ENCODE results near the gene TST. TPM values are rescaled to one million over a fixed set of nuclear protein-coding genes. Genes with fewer than 3 reads are reported as not detected.
A peak's percentile ranks its signal among the peaks of the same experiment; 100 is the strongest.

Gene TST
- total RNA-seq, 1 donor from 2014 or later: 20.9 TPM

DNA sequence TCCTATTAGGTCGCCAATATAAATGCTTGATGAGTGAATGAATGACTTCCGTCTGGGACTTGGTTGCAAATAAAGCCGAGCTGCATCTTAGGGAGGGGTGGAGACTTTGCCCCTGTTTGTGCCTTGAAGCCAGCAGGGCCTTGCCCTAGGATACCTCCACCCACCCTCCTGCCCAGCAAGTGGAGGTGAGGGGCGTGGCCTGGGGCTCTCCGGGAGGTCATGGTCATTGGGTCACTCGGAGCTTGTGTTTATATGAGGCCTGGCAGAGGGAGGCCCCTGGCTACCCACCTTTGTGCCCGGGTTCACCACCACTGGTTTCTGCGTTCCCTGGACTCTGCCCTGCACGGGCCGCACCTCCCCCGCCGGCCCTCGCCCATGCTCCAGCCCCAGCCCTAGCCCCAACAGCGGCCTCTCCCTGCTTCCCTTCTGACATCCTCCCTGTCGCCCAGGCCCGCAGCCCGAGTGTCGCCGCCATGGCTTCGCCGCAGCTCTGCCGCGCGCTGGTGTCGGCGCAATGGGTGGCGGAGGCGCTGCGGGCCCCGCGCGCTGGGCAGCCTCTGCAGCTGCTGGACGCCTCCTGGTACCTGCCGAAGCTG lies 4.6 kb upstream of the TST start:
- Histone ChIP-seq H3K27me3 (ENCODE audit: control insufficient read depth in 3 of 3, insufficient read depth in 3 of 3, low read length in 3 of 3) (no peaks in the 10 kb centered on the region), H3K9ac (ENCODE audit: low read depth in 1 of 3, low read length in 3 of 3) (no peak overlapping the region), H3K36me3 (ENCODE audit: control insufficient read depth in 3 of 3, insufficient read depth in 3 of 3, low read length in 3 of 3) (peaks cover 26 to 35% (median 32%) of the 10 kb centered on the region in 3 donors), H3K4me3 (ENCODE audit: low read length in 3 of 3) (no peak overlapping the region), H3K9me3 (ENCODE audit: control insufficient read depth in 3 of 3, low read length in 3 of 3) (no peaks in the 10 kb centered on the region), H3K27ac (ENCODE audit: low read depth, low read length) (no peak overlapping the region), H3K4me1 (ENCODE audit: control insufficient read depth in 3 of 3, insufficient read depth in 3 of 3, low read length in 3 of 3) (peaks cover 13 to 32% (median 26%) of the 10 kb centered on the region in 3 donors)

DNA sequence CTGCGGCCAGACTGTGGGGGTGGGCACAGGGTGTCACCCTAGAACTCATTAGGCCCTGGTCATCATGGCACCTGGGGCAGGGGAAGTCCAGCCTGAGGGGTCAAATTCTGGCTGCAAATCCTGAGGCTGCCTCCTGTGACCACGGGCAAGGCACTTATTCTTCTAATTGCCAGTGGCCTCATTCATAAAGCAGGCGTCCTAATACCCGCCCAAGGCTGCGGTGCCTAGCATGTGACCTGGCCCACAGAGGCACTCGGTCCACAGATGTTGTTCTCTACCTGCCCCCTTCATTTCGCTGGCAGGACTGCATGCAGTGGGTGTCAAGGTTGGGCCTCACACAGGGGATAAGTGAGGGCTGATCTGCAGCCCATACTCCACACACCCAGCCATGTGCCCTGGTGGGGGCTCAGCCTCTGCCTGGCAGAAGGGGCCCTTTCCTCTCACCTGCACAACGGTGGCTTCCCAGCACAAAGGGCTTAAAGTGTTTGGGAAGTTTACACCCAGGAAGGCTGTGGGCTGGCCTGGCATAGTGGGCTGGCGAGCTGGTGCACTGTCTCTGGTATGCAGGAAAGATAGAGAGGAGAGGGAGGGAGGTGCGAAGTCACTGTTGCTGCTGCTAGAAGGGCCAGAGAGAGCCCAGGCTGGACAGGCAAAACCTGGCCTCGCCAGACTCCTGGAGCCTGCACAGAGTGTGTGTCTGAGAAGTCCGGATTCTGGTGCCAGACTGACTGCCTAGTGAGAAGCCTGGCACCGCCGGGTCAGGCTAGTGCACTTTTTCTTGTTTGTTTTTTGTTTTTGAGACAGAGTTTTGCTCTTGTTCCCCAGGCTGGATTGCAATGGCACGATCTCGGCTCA lies 3.5 kb upstream of the TST start:
- Histone ChIP-seq H3K36me3 (ENCODE audit: control insufficient read depth in 3 of 3, insufficient read depth in 3 of 3, low read length in 3 of 3) (peaks cover 25 to 33% (median 26%) of the 10 kb centered on the region in 3 donors), H3K4me3 (ENCODE audit: low read length in 3 of 3) (no peak overlapping the region), H3K9me3 (ENCODE audit: control insufficient read depth in 3 of 3, low read length in 3 of 3) (no peaks in the 10 kb centered on the region), H3K4me1 (ENCODE audit: control insufficient read depth in 3 of 3, insufficient read depth in 3 of 3, low read length in 3 of 3) (peaks cover 22 to 43% (median 37%) of the 10 kb centered on the region in 3 donors), H3K27ac (ENCODE audit: low read depth, low read length) (no peak overlapping the region), H3K9ac (ENCODE audit: low read depth in 1 of 3, low read length in 3 of 3) (peak overlapping the region in 1 of 3 donors; percentile 50), H3K27me3 (ENCODE audit: control insufficient read depth in 3 of 3, insufficient read depth in 3 of 3, low read length in 3 of 3) (no peaks in the 10 kb centered on the region)

DNA sequence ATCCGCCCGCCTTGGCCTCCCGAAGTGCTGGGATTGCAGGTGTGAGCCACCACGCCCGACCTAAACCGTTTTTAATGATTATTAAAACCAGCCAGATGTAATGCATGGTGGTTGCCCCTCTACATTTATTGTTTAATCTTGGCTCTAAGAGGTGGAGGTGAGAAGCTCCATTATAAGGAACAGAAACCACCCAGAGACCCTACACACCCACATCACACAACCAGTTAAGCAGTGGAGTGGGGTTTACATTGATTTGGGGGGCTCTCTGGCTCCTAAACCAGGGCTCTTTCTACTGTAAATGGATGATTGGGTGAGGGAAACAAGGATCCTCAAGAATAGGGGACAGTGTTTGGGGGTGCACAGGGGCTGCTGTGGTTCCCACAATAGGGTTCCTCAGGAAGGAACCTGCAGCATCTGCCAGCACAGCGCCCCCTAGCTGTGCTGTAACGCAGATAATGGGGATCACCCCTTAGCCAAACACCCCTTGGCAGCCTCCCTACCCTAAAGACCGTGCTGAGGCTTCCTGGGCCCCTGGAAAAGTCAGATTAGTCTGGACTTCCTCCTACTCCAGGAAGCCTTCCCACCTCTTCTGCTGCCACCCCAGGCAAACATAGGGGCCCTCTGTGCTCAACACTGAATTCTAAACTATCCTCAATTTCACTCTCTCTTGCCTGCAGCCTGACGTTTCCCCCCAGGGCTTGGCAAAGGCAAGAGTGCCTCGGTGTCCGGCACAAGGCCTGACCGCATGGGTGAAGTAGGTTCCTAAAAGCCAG lies 2.6 kb upstream of the TST start:
- H3K36me3 ChIP-seq (ENCODE audit: control insufficient read depth in 3 of 3, insufficient read depth in 3 of 3, low read length in 3 of 3): peaks cover 19 to 32% (median 23%) of the 10 kb centered on the region in 3 donors
- H3K9me3 ChIP-seq (ENCODE audit: control insufficient read depth in 3 of 3, low read length in 3 of 3): no peaks in the 10 kb centered on the region
- H3K9ac ChIP-seq (ENCODE audit: low read depth in 1 of 3, low read length in 3 of 3): peak overlapping the region in 1 of 3 donors; percentile 50
- H3K27ac ChIP-seq (ENCODE audit: low read depth, low read length): no peak overlapping the region
- no peaks in the 10 kb centered on the region for H3K27me3 ChIP-seq (ENCODE audit: control insufficient read depth in 3 of 3, insufficient read depth in 3 of 3, low read length in 3 of 3)
- H3K4me3 ChIP-seq (ENCODE audit: low read length in 3 of 3): no peak overlapping the region
- peaks cover 22 to 51% (median 45%) of the 10 kb centered on the region in 3 donors for H3K4me1 ChIP-seq (ENCODE audit: control insufficient read depth in 3 of 3, insufficient read depth in 3 of 3, low read length in 3 of 3)

GRCh38 chr22:37021041-37021440 lies 1.8 kb upstream of the TST start:
- Histone ChIP-seq H3K27ac (ENCODE audit: low read depth, low read length) (no peak overlapping the region), H3K9ac (ENCODE audit: low read depth in 1 of 3, low read length in 3 of 3) (no peak overlapping the region), H3K4me3 (ENCODE audit: low read length in 3 of 3) (no peak overlapping the region), H3K36me3 (ENCODE audit: control insufficient read depth in 3 of 3, insufficient read depth in 3 of 3, low read length in 3 of 3) (peaks cover 12 to 30% (median 18%) of the 10 kb centered on the region in 3 donors), H3K27me3 (ENCODE audit: control insufficient read depth in 3 of 3, insufficient read depth in 3 of 3, low read length in 3 of 3) (no peaks in the 10 kb centered on the region), H3K4me1 (ENCODE audit: control insufficient read depth in 3 of 3, insufficient read depth in 3 of 3, low read length in 3 of 3) (peaks cover 24 to 58% (median 50%) of the 10 kb centered on the region in 3 donors), H3K9me3 (ENCODE audit: control insufficient read depth in 3 of 3, low read length in 3 of 3) (no peaks in the 10 kb centered on the region)

DNA sequence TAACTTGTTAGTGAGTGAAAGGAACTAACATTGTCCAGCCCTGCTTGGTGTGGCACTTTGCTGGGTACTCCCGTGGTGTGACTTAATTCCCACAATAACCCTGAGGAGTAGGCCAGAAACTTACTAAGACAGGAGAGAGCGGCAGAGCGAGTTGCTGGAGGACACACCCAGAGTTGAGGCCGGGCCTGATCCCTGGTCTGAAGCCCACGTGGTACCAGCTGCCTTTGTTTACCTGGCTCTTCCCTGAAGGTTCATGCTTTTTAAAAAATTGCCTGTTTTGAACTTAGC lies 889 bp upstream of the TST start:
- Histone ChIP-seq H3K27me3 (ENCODE audit: control insufficient read depth in 3 of 3, insufficient read depth in 3 of 3, low read length in 3 of 3) (no peaks in the 10 kb centered on the region), H3K27ac (ENCODE audit: low read depth, low read length) (peak overlapping the region; percentile 91), H3K9ac (ENCODE audit: low read depth in 1 of 3, low read length in 3 of 3) (peak overlapping the region; percentile 77 to 89 (median 88)), H3K9me3 (ENCODE audit: control insufficient read depth in 3 of 3, low read length in 3 of 3) (no peaks in the 10 kb centered on the region), H3K36me3 (ENCODE audit: control insufficient read depth in 3 of 3, insufficient read depth in 3 of 3, low read length in 3 of 3) (peaks cover 4 to 20% (median 13%) of the 10 kb centered on the region in 3 donors), H3K4me3 (ENCODE audit: low read length in 3 of 3) (peak overlapping the region; percentile 77 to 87 (median 86)), H3K4me1 (ENCODE audit: control insufficient read depth in 3 of 3, insufficient read depth in 3 of 3, low read length in 3 of 3) (peaks cover 24 to 55% (median 53%) of the 10 kb centered on the region in 3 donors)

DNA sequence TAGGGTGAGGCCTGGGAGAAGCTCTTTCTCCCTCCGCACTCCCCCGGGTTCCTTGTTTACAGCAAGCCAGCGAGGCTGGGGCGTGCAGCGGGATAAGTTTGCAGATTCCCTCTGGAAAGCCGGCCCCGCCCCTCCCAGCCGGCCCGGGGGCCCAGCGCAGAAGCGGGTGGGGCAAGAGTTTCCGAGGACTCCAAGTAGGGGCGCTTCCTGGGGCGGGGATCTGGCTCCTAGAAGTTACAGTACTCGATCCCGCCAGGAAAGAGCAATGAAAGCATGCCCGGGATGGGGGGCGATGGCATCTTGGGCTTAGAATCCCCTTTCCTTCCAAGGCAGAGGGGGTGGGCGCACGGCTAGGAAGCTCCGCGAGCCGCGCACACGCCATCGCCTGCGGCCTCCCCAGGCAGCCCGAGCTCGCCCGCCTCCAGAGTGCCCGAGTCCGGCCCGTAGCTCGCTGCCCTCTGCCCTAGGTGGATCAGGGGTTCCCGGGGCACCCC lies 385 bp downstream of the TST start:
- H3K9ac ChIP-seq (ENCODE audit: low read depth in 1 of 3, low read length in 3 of 3): peak overlapping the region; percentile 76 to 89 (median 78)
- peak overlapping the region; percentile 70 for H3K27ac ChIP-seq (ENCODE audit: low read depth, low read length)
- peaks cover 24 to 53% (median 53%) of the 10 kb centered on the region in 3 donors for H3K4me1 ChIP-seq (ENCODE audit: control insufficient read depth in 3 of 3, insufficient read depth in 3 of 3, low read length in 3 of 3)
- H3K4me3 ChIP-seq (ENCODE audit: low read length in 3 of 3): peak overlapping the region; percentile 81 to 84 (median 84)
- no peaks in the 10 kb centered on the region for H3K27me3 ChIP-seq (ENCODE audit: control insufficient read depth in 3 of 3, insufficient read depth in 3 of 3, low read length in 3 of 3)
- H3K9me3 ChIP-seq (ENCODE audit: control insufficient read depth in 3 of 3, low read length in 3 of 3): no peaks in the 10 kb centered on the region
- H3K36me3 ChIP-seq (ENCODE audit: control insufficient read depth in 3 of 3, insufficient read depth in 3 of 3, low read length in 3 of 3): peaks cover 0 to 11% (median 4%) of the 10 kb centered on the region in 3 donors

GRCh38 chr22:37018086-37018814 lies 997 bp downstream of the TST start:
- Histone ChIP-seq H3K27ac (ENCODE audit: low read depth, low read length) (peak overlapping the region; percentile 70), H3K27me3 (ENCODE audit: control insufficient read depth in 3 of 3, insufficient read depth in 3 of 3, low read length in 3 of 3) (no peaks in the 10 kb centered on the region), H3K9ac (ENCODE audit: low read depth in 1 of 3, low read length in 3 of 3) (peak overlapping the region; percentile 76 to 89 (median 78)), H3K36me3 (ENCODE audit: control insufficient read depth in 3 of 3, insufficient read depth in 3 of 3, low read length in 3 of 3) (peaks cover 0 to 11% (median 4%) of the 10 kb centered on the region in 3 donors), H3K4me3 (ENCODE audit: low read length in 3 of 3) (peak overlapping the region; percentile 81 to 84 (median 84)), H3K9me3 (ENCODE audit: control insufficient read depth in 3 of 3, low read length in 3 of 3) (no peaks in the 10 kb centered on the region), H3K4me1 (ENCODE audit: control insufficient read depth in 3 of 3, insufficient read depth in 3 of 3, low read length in 3 of 3) (peaks cover 24 to 53% (median 53%) of the 10 kb centered on the region in 3 donors)

- Histone ChIP-seq H3K9me3 (ENCODE audit: control insufficient read depth in 3 of 3, low read length in 3 of 3) (no peaks in the 10 kb centered on the region), H3K27me3 (ENCODE audit: control insufficient read depth in 3 of 3, insufficient read depth in 3 of 3, low read length in 3 of 3) (no peaks in the 10 kb centered on the region), H3K4me1 (ENCODE audit: control insufficient read depth in 3 of 3, insufficient read depth in 3 of 3, low read length in 3 of 3) (peaks cover 26 to 49% (median 48%) of the 10 kb centered on the region in 3 donors), H3K36me3 (ENCODE audit: control insufficient read depth in 3 of 3, insufficient read depth in 3 of 3, low read length in 3 of 3) (peaks cover 0 to 11% (median 4%) of the 10 kb centered on the region in 3 donors), H3K4me3 (ENCODE audit: low read length in 3 of 3) (peak overlapping the region in 2 of 3 donors; percentile 35 to 84), H3K27ac (ENCODE audit: low read depth, low read length) (no peak overlapping the region), H3K9ac (ENCODE audit: low read depth in 1 of 3, low read length in 3 of 3) (peak overlapping the region; percentile 51 to 89 (median 78))
Observed at GRCh38 chr22:37017356-37017755, 1.9 kb downstream of the TST start.

All from skeletal muscle tissue (tissue), 4 donors.